Endodermal cell (in vitro differentiated cells): ENCODE data around the gene MGP. TPM values are rescaled to one million over a fixed set of nuclear protein-coding genes. Genes with fewer than 3 reads are reported as not detected.

ENCODE experiments used
- DNase-seq: peaks from one replicate; pipeline ENCODE4 v3.0.0-alpha.2; 2017
- H3K27ac ChIP-seq: 2 replicates; pipeline ENCODE4 v1.5.1; 2013; ENCODE audit warnings: mild to moderate bottlenecking, low read depth, low read length, moderate library complexity
- H3K27me3 ChIP-seq: 2 replicates; pipeline ENCODE4 v1.6.1; 2013; ENCODE audit warnings: mild to moderate bottlenecking, low read length, moderate library complexity; ENCODE audit not compliant: insufficient read depth, control insufficient read depth, poor library complexity, severe bottlenecking
- H3K36me3 ChIP-seq: 2 replicates; pipeline ENCODE4 v1.7.0; 2013; ENCODE audit warnings: mild to moderate bottlenecking, low read length, moderate library complexity; ENCODE audit not compliant: control insufficient read depth, insufficient read depth
- H3K4me1 ChIP-seq: one replicate; pipeline ENCODE4 v1.7.0; 2013; ENCODE audit warnings: low read length; ENCODE audit not compliant: control insufficient read depth, insufficient read depth
- H3K4me3 ChIP-seq: 2 replicates; pipeline ENCODE4 v1.5.1; 2013; ENCODE audit warnings: mild to moderate bottlenecking, low read length, moderate library complexity
- H3K9ac ChIP-seq: 2 replicates; pipeline ENCODE4 v1.6.1; 2013; ENCODE audit warnings: mild to moderate bottlenecking, low read length, moderate library complexity; ENCODE audit not compliant: poor library complexity, severe bottlenecking; ENCODE audit errors: extremely low read depth
- H3K9me3 ChIP-seq: 2 replicates; pipeline ENCODE4 v1.6.1; 2013; ENCODE audit warnings: mild to moderate bottlenecking, low read length, moderate library complexity; ENCODE audit not compliant: control insufficient read depth
- H3K27ac Mint-ChIP-seq: 2 replicates; pipeline ENCODE4 v1.8.0; 2020; ENCODE audit warnings: mixed read lengths
- H3K27me3 Mint-ChIP-seq: 2 replicates; pipeline ENCODE4 v1.8.0; 2021; ENCODE audit warnings: mild to moderate bottlenecking, mixed read lengths; ENCODE audit not compliant: insufficient read depth
- H3K36me3 Mint-ChIP-seq: 2 replicates; pipeline ENCODE4 v1.8.0; 2020; ENCODE audit warnings: low read depth, mixed read lengths
- H3K4me1 Mint-ChIP-seq: 2 replicates; pipeline ENCODE4 v1.8.0; 2020; ENCODE audit warnings: mixed read lengths
- H3K4me3 Mint-ChIP-seq: 2 replicates; pipeline ENCODE4 v1.8.0; 2020; ENCODE audit warnings: mild to moderate bottlenecking, moderate library complexity, mixed read lengths
- H3K9me3 Mint-ChIP-seq: 2 replicates; pipeline ENCODE4 v1.8.0; 2020; ENCODE audit warnings: mild to moderate bottlenecking, mixed read lengths
- WGBS, 2 experiments: methylation state at CpG; one replicate each; pipeline versions ENCODE4 v1.1.5 to v1.1.7; 2013; ENCODE audit warnings: missing lambda C conversion rate in 2 of 2, mixed read lengths in 1 of 2; ENCODE audit not compliant: insufficient coverage in 1 of 2, insufficient read length in 1 of 2; 5-methylcytosine and 5-hydroxymethylcytosine counted together
- total RNA-seq, 2 donors: library from RNA; stranded (reverse); fragmentation: NEBNext Ultra II Directional in 1 of 2; extraction: Animal tissue kit (Norgen Biotek cat#: 25700) in 1 of 2; gene quantifications; 2 replicates in 1 of 2; 3 replicates in 1 of 2; pipeline ENCODE4 v1.2.1, GENCODE V29; 2021
- TF ChIP-seq, protein P1 (sequence below): fragments of 200-600 bp; sonication (generic); conservative IDR thresholded peaks from 2 replicates; pipeline ENCODE4 v1.5.0; 2021; ENCODE audit warnings: antibody characterized with exemption, mild to moderate bottlenecking

Gene MGP
- total RNA-seq, 2 donors from 2014 or later: not detected

DNA sequence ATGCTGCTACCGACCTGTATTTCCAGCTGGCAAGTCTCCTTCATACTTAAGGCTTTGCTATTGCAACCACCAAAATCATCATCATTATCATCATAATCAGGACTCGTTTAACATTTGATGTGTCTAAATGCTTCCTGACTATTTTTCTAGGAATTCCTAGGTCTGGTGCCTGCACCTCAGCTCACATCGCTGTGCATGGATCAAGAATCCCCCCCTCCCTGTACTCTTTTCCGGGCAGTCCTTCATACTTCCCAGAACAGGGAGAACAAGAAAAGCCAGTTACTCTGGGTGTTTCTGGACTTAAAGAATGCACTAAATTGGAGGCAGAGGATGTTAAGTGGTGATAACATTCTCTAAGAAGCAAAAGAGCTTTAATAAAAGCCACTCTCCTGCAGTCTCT, 43.3 kb upstream of the MGP start:
- Mint-ChIP-seq H3K4me3 (no peak overlapping the region), H3K36me3 (no peaks in the 10 kb centered on the region), H3K9me3 (no peaks in the 10 kb centered on the region), H3K27me3 (no peaks in the 10 kb centered on the region), H3K4me1 (peaks cover 6% of the 10 kb centered on the region), H3K27ac (no peak overlapping the region)
- Histone ChIP-seq H3K9me3 (no peaks in the 10 kb centered on the region), H3K4me1 (no peaks in the 10 kb centered on the region), H3K9ac (no peak overlapping the region), H3K4me3 (no peak overlapping the region), H3K36me3 (no peaks in the 10 kb centered on the region), H3K27me3 (no peaks in the 10 kb centered on the region), H3K27ac (no peak overlapping the region)
- WGBS, 2 experiments: 85 to 87% methylated on average over 2 to 4 of the region's 4 CpGs
- DNase-seq: no peak
- TF ChIP-seq, protein P1, sequence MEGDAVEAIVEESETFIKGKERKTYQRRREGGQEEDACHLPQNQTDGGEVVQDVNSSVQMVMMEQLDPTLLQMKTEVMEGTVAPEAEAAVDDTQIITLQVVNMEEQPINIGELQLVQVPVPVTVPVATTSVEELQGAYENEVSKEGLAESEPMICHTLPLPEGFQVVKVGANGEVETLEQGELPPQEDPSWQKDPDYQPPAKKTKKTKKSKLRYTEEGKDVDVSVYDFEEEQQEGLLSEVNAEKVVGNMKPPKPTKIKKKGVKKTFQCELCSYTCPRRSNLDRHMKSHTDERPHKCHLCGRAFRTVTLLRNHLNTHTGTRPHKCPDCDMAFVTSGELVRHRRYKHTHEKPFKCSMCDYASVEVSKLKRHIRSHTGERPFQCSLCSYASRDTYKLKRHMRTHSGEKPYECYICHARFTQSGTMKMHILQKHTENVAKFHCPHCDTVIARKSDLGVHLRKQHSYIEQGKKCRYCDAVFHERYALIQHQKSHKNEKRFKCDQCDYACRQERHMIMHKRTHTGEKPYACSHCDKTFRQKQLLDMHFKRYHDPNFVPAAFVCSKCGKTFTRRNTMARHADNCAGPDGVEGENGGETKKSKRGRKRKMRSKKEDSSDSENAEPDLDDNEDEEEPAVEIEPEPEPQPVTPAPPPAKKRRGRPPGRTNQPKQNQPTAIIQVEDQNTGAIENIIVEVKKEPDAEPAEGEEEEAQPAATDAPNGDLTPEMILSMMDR: no peak

DNA sequence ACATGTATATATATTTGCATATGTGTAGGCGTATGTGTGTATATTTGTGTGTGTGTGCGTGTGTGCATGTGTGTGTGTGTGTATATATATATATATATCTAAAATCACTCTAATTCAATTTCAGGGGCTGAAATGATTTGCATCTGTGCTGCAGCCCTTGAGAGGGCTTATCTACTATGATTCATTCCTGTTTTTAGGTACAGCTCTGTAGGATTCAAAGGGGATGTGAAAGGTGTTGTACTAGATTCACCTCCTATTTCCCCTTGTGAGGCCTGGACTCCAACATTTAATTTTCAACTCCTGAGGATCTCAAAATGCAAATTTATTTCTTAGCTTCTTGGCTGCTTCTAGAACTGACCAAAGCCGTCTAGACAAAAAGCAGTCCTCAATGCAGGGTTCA, 41.6 kb upstream of the MGP start:
- no peaks in the 10 kb centered on the region for H3K27me3 ChIP-seq
- Mint-ChIP-seq H3K4me3 (no peak overlapping the region), H3K4me1 (peaks cover 6% of the 10 kb centered on the region), H3K9me3 (no peaks in the 10 kb centered on the region), H3K36me3 (no peaks in the 10 kb centered on the region), H3K27me3 (no peaks in the 10 kb centered on the region), H3K27ac (no peak overlapping the region)
- H3K27ac ChIP-seq: no peak overlapping the region
- H3K4me3 ChIP-seq: no peak overlapping the region
- H3K9me3 ChIP-seq: no peaks in the 10 kb centered on the region
- WGBS, 2 experiments: 75 to 90% methylated on average over 1 of the region's 3 CpGs
- no peaks in the 10 kb centered on the region for H3K4me1 ChIP-seq
- TF ChIP-seq, protein P1: no peak
- H3K9ac ChIP-seq: no peak overlapping the region
- DNase-seq: no peak
- no peaks in the 10 kb centered on the region for H3K36me3 ChIP-seq

DNA sequence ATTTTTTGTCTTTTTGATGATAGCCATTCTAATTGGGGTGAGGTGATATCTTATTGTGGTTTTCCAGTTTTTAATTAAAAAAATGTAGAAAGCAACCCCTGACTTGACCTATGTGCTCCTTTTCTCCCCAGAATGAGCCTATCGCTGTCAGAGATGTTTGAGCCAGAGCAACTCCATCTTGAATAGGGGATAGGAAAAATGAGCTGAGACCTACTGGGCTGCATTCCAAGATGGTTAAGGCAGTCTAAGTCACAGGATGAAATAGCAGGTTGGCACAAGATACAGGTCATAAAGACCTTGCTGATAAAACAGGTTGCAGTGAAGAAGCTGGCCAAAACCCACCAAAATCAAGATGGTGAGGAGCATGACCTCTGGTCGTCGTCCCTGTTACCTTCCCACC, 38.9 kb upstream of the MGP start:
- Histone ChIP-seq H3K4me1 (no peaks in the 10 kb centered on the region), H3K9ac (no peak overlapping the region), H3K27ac (no peak overlapping the region), H3K27me3 (no peaks in the 10 kb centered on the region), H3K4me3 (no peak overlapping the region), H3K36me3 (no peaks in the 10 kb centered on the region), H3K9me3 (no peaks in the 10 kb centered on the region)
- Mint-ChIP-seq H3K27ac (no peak overlapping the region), H3K36me3 (no peaks in the 10 kb centered on the region), H3K4me3 (no peak overlapping the region), H3K9me3 (no peaks in the 10 kb centered on the region), H3K4me1 (peaks cover 6% of the 10 kb centered on the region), H3K27me3 (no peaks in the 10 kb centered on the region)
- TF ChIP-seq, protein P1: no peak
- WGBS, 2 experiments: 97 to 100% methylated on average over 3 of the region's 3 CpGs
- DNase-seq: no peak
